GM15510 (cell line): ENCODE results near the gene GPR45.

Experiments used
- POLR2A ChIP-seq: IDR thresholded peaks from 3 replicates; pipeline ENCODE4 v1.6.1; 2011; ENCODE audit warnings: borderline replicate concordance; ENCODE audit not compliant: insufficient read length; ENCODE audit errors: extremely low read depth

Gene GPR45, protein sequence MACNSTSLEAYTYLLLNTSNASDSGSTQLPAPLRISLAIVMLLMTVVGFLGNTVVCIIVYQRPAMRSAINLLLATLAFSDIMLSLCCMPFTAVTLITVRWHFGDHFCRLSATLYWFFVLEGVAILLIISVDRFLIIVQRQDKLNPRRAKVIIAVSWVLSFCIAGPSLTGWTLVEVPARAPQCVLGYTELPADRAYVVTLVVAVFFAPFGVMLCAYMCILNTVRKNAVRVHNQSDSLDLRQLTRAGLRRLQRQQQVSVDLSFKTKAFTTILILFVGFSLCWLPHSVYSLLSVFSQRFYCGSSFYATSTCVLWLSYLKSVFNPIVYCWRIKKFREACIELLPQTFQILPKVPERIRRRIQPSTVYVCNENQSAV

GRCh38 chr2:105241443-105241842 is at the start of gene GPR45:
Gene GPR45 (plus strand): TSS chr2:105241743. CDS start chr2:105241859, 116 bp downstream.
- no peak for TF ChIP-seq POLR2A

DNA sequence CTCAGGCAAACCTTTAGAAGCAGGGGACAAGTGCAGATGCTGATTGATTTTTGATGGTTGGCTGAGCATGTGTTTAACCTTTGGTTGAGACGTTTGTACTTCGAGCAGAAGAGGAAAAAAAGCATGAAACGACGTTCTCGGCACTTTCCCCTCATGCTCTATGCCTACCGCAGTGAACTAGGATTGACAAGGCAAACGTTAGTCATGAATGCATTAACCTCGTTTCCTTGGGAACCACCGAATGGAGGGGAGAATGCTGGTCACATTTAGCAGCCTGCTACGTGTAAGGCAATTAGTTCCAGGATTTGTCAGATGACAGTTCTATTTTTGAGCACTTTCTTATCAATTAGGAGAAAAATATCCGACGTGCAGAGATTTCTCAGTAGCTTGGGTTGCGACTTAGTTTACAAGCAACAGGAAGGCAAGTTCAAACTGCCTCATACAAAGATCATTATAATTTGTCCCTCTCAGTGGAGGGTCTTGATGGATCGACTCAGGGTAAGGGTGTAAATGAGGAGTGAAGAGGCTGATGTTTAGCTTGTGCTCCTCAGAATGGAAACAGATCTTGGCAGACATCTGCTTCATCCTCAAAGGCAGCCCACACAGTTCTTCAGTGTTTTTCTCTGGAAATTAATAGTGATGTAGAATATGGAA is 47.4 kb upstream of the GPR45 start:
- TF ChIP-seq POLR2A: no peak

- no peak for TF ChIP-seq POLR2A
Measured at GRCh38 chr2:105196651-105197050, 44.9 kb upstream of the GPR45 start.

DNA sequence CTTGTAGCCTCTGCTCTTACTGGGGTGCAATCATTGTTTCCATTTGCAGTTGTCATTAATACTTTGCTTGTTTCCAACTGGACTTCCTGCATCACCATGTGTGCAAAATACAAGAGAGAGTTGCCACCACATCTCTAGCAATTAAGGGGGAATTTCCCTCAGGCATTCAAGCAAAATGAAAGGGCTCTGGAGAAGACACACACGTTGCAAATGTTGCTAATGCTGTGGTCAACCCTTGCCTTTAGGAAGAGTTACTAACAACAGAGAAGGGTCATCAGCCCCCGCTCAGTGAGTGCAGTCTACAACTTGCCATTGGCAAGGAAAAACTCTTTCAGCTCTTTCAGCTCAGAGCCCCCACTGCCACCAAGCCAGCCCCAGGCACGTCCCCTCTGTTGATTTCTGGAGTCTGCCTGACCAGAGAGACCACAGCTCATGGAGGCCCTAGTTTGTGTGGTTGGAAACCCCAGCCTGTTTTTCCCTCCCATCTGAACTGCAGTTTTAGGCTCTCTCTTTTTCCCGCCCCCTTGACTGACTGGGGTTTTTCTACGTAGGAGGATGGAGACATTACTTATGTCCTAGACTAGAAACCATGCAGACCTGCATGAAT is 25.9 kb upstream of the GPR45 start:
- no peak for TF ChIP-seq POLR2A

DNA sequence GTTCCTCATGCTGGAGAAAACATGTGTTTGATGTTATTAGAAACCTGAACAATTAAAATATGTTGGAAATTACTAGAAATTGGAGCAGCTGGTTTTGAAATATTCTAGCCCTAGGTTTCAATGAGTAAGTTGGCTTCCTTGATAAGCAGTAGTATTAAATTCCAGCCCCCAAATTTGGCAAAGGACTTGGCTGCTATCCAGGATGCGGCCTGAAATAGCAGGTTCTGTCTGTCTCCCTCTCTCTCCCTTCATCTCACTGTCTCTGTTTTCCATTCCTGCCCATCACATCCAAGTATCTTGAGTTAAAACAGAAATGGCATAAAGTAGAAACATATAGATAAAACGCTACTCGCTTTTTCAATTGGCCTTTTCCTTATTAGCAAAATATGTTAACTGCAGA is 20.9 kb upstream of the GPR45 start:
- no peak for TF ChIP-seq POLR2A

DNA sequence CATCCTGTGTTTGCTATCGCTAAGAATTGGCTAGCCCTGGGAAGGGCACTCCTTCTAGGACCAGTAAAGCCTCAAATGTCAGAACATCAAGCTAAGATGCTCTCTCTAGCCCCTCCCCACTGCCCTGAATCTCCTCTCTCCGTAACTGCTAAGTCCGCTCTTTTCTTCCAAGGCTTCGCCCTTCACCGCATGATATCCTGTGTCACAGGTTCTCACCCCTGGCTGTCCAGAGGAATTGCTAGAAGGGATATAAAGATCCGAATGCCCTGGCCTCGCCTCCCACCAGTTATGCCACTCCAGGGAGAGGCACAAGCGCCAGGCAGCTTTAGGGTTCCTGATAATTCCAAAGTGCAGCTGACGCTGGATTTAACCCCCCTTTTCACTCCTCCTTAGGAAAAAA is 17.1 kb upstream of the GPR45 start:
- no peak for TF ChIP-seq POLR2A

DNA sequence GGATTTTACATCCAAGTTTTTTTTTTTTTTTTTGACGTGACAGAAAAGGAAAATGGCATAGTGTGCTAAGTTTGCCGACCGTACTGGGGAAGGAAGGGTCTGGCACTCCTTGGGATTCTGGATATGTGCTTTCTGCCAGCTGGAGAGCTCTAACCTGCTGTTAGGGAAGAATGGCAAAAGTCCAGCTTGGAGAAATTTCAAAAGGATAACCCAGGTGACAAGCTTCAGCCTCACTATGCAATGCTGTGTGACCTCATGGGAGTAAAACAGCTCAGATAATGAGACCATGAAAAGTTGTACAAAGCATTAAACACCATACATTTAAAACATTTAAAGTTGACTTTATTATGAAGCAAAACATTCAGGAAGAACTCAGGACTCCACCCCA is 10.3 kb upstream of the GPR45 start:
- no peak for TF ChIP-seq POLR2A

GRCh38 chr2:105235388-105236059 is 6.0 kb upstream of the GPR45 start:
- TF ChIP-seq POLR2A: no peak

DNA sequence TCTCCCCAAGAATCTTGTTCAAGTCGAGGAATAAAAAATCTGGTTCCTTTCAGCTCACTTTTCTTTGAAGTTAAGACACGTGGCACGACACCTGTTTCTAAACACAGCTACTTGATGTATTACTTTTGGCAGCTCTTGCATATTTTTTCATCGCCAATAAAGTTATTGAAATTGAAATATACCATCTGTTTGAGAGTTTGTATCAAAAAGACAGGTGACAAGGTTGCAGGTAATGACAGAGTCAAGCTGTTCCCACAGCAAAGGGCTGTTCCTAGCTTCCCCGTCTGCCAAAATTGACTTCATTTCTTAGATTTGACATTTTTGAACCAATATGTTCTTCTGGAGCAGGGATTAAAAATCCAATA is 5.5 kb upstream of the GPR45 start:
- TF ChIP-seq POLR2A: no peak

GRCh38 chr2:105237045-105237765 is 4.3 kb upstream of the GPR45 start:
- TF ChIP-seq POLR2A: no peak

DNA sequence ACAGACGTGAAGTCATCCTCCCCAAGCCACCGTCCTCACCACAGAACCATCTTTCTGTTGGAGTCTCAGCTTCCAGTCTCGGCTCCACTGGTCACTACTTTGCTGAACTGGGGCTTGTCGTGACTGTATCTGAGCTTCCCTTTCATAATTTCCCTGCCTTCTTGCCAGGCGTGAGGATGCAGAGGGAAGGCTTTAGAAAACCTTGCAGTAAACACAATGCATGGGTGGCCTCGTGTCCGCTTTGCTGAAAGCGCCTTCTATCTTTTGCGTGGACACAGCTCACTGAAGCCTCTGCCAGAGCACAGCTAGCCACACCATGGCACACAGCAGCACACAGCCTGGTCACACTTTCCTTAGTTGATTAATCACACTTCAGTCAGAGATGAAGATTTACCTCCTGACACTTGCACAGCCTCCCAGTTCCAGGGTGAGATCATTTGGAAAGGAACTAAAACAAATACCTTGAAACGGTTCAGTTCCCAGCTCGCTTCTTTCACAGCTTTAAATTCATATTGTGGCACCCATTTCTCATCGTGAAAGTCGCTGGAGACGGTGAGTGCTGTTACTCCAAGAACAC is 2.8 kb upstream of the GPR45 start:
- no peak for TF ChIP-seq POLR2A

- no peak for TF ChIP-seq POLR2A
Measured at GRCh38 chr2:105239924-105240323, 1.6 kb upstream of the GPR45 start.

DNA sequence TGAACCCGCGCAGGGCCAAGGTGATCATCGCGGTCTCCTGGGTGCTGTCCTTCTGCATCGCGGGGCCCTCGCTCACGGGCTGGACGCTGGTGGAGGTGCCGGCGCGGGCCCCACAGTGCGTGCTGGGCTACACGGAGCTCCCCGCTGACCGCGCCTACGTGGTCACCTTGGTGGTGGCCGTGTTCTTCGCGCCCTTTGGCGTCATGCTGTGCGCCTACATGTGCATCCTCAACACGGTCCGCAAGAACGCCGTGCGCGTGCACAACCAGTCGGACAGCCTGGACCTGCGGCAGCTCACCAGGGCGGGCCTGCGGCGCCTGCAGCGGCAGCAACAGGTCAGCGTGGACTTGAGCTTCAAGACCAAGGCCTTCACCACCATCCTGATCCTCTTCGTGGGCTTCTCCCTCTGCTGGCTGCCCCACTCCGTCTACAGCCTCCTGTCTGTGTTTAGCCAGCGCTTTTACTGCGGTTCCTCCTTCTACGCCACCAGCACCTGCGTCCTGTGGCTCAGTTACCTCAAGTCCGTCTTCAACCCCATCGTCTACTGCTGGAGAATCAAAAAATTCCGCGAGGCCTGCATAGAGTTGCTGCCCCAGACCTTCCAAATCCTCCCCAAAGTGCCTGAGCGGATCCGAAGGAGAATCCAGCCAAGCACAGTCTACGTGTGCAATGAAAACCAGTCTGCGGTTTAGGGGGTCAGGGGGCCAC is 897 bp downstream of the GPR45 start:
- TF ChIP-seq POLR2A: no peak

- TF ChIP-seq POLR2A: no peak
Measured at GRCh38 chr2:105243961-105244360, 2.4 kb downstream of the GPR45 start.
